Mucosa of gallbladder (tissue), 1 donor: ENCODE measurements around the gene SETBP1. TPM values are rescaled to one million over a fixed set of nuclear protein-coding genes. Genes with fewer than 3 reads are reported as not detected.

ENCODE experiments used
- DNase-seq: peaks from one replicate; pipeline ENCODE4 v3.0.0-alpha.2; 2020; ENCODE audit warnings: low spot score
- total RNA-seq: library from RNA; stranded (reverse); gene quantifications from one replicate; pipeline ENCODE4 v1.2.1, GENCODE V29; 2021
- donor health status: DM: no; HTN: no; CAD: no.

Gene SETBP1
- total RNA-seq, 1 donor from 2014 or later, result 36.2 TPM

- no peak for DNase-seq
Measured at GRCh38 chr18:45024357-45025088, 343.8 kb downstream of the SETBP1 start.

GRCh38 chr18:45025089-45025450 is 344.4 kb downstream of the SETBP1 start:
- no peak for DNase-seq

- DNase-seq, result no peak
Measured at GRCh38 chr18:45026162-45026561, 345.5 kb downstream of the SETBP1 start.

- no peak for DNase-seq
Measured at GRCh38 chr18:45034179-45034578, 353.5 kb downstream of the SETBP1 start.

GRCh38 chr18:45037618-45038017 is 356.9 kb downstream of the SETBP1 start:
- no peak for DNase-seq

GRCh38 chr18:45039376-45039775 is 358.7 kb downstream of the SETBP1 start:
- DNase-seq, result no peak

GRCh38 chr18:45040879-45041278 is 360.2 kb downstream of the SETBP1 start:
- no peak for DNase-seq

GRCh38 chr18:45044787-45045186 is 364.1 kb downstream of the SETBP1 start:
- no peak for DNase-seq

GRCh38 chr18:45046228-45046627 is 365.5 kb downstream of the SETBP1 start:
- DNase-seq, result peak; percentile 19

GRCh38 chr18:45046961-45047360 is 366.3 kb downstream of the SETBP1 start:
- no peak for DNase-seq

- DNase-seq, result no peak
Measured at GRCh38 chr18:45049578-45050319, 369.1 kb downstream of the SETBP1 start.

GRCh38 chr18:45050712-45051601 is 370.3 kb downstream of the SETBP1 start:
- no peak for DNase-seq

- DNase-seq, result no peak
Measured at GRCh38 chr18:45054636-45055035, 373.9 kb downstream of the SETBP1 start.

GRCh38 chr18:45055811-45056210 is 375.1 kb downstream of the SETBP1 start:
- no peak for DNase-seq

- DNase-seq, result no peak
Measured at GRCh38 chr18:45056926-45057325, 376.2 kb downstream of the SETBP1 start.

- no peak for DNase-seq
Measured at GRCh38 chr18:45057955-45058600, 377.4 kb downstream of the SETBP1 start.

- no peak for DNase-seq
Measured at GRCh38 chr18:45059695-45060094, 379.0 kb downstream of the SETBP1 start.

- no peak for DNase-seq
Measured at GRCh38 chr18:45060102-45060501, 379.4 kb downstream of the SETBP1 start.

- DNase-seq, result no peak
Measured at GRCh38 chr18:45061359-45061758, 380.7 kb downstream of the SETBP1 start.

- DNase-seq, result no peak
Measured at GRCh38 chr18:45063246-45064038, 382.8 kb downstream of the SETBP1 start.

GRCh38 chr18:45066210-45066609 is 385.5 kb downstream of the SETBP1 start:
- no peak for DNase-seq
